IPS-15b (cell line): ENCODE measurements around the gene C1QTNF6.

Source experiments
- H3K27me3 ChIP-seq: one replicate; pipeline ENCODE4 v1.6.1; 2013; ENCODE audit warnings: low read length; ENCODE audit not compliant: control insufficient read depth, insufficient read depth
- H3K36me3 ChIP-seq: one replicate; pipeline ENCODE4 v1.6.1; 2013; ENCODE audit warnings: low read length; ENCODE audit not compliant: control insufficient read depth, insufficient read depth
- H3K4me1 ChIP-seq: one replicate; pipeline ENCODE4 v1.6.1; 2013; ENCODE audit warnings: mild to moderate bottlenecking, low read length; ENCODE audit not compliant: control insufficient read depth, insufficient read depth
- H3K4me3 ChIP-seq: one replicate; pipeline ENCODE4 v1.5.1; 2013; ENCODE audit warnings: low read depth, low read length
- H3K9ac ChIP-seq: one replicate; pipeline ENCODE4 v1.6.1; 2013; ENCODE audit warnings: low read depth, mild to moderate bottlenecking, low read length
- H3K9me3 ChIP-seq: one replicate; pipeline ENCODE4 v1.6.1; 2013; ENCODE audit warnings: mild to moderate bottlenecking, low read length; ENCODE audit not compliant: control insufficient read depth, insufficient read depth

C1QTNF6 gene

DNA sequence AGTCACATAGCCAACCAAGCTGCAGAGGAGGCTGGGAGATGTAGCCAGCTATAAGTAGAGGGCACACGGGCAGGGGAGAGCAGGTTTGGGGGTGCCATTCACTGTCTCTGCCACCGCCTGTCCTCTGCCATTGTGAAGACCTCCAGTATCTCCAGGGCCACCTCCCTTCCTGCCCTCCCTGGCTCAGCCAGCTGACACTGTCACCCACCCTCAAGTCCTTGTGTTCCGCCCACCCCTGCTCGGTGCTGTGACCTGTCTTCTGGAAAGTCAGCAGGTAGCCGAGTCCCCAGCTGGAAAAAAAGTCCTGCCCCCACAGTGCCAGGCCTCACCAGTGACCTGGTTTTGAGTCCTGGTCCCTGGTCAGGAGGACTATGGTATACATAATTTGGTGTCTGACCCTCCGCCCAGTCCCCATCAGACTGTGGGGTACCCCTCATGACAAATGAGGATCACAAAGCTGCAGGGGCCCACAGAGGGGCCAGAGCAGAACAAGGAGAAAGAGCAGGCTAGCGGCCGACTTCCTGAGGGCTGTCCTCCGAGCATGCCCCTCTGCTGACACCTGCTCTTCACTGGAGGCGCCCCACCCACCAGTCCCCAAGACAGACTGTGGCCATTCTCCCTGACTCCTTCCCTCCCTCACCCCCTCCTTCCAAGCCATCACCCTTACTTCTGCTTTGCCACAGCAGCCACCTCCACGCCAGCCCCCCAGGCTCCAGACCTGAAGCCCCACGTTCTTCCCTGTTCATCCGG lies 31.2 kb downstream of the C1QTNF6 start:
- no peaks in the 10 kb centered on the region for H3K27me3 ChIP-seq
- no peaks in the 10 kb centered on the region for H3K9me3 ChIP-seq
- no peak overlapping the region for H3K9ac ChIP-seq
- H3K4me1 ChIP-seq: no peaks in the 10 kb centered on the region
- no peaks in the 10 kb centered on the region for H3K36me3 ChIP-seq
- no peak overlapping the region for H3K4me3 ChIP-seq

- no peaks in the 10 kb centered on the region for H3K27me3 ChIP-seq
- no peak overlapping the region for H3K4me3 ChIP-seq
- H3K36me3 ChIP-seq: no peaks in the 10 kb centered on the region
- no peak overlapping the region for H3K9ac ChIP-seq
- no peaks in the 10 kb centered on the region for H3K4me1 ChIP-seq
- H3K9me3 ChIP-seq: no peaks in the 10 kb centered on the region
Measured at GRCh38 chr22:37155971-37156370, 32.1 kb downstream of the C1QTNF6 start.

DNA sequence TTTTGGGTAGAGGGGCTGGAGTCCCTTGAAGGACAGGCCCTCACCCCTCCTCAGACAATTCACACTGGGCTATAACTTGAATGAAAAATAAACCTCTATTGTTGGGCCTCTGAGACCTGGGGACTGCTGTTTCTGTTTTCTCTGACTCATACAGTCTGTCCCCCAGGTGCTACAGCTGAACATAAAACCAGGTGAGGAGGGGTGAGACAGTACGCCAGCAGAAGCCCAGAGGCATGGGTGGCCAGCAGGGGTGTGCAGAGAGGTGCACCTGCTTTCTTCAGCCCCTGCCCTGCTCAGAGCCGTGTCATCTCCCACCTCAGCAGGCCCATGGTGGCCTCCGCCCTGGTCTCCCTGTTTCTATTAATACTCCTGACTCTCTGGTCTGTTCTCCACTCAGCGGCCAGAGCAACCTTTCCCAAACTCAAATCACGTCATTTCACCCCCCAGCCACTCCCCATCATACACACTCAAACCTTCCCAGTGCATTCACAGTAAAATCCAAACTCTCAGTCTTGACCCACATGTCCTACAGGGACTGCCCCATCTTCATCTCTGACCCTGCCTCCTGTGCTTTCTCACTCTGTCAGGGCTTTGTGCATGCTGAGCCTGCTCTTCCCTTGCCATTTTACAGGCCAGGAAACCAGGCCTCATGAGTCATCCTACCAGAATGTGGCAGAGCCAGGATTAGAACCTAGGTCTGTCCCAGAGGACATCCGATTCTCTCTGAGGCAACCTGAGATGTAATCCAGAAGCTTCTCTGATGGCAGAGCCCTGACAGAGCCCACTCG lies 32.9 kb downstream of the C1QTNF6 start:
- Histone ChIP-seq H3K36me3 (no peaks in the 10 kb centered on the region), H3K4me1 (no peaks in the 10 kb centered on the region), H3K27me3 (no peaks in the 10 kb centered on the region), H3K9ac (no peak overlapping the region), H3K4me3 (no peak overlapping the region), H3K9me3 (no peaks in the 10 kb centered on the region)

DNA sequence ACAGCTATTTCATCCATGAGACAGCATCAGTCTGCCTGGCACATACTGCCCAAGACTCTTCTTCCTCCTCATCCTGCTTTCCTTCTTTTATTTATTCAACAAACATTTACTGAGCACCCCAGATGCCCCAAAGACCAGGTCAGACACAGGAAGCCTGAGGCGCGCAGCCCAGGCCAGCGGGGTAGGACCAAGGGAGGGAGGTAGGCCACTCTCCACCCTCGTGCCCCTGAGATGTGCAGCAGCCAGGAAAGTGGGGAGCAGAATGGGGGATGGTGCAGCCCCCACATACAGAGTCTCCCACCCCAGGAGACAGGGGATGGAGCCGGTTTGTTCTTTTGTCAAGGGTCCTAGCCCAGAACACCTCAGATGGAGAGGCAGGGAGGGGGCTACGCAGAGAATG lies 34.1 kb downstream of the C1QTNF6 start:
- H3K36me3 ChIP-seq: no peaks in the 10 kb centered on the region
- H3K27me3 ChIP-seq: no peaks in the 10 kb centered on the region
- H3K4me3 ChIP-seq: no peak overlapping the region
- H3K9ac ChIP-seq: no peak overlapping the region
- H3K4me1 ChIP-seq: no peaks in the 10 kb centered on the region
- H3K9me3 ChIP-seq: no peaks in the 10 kb centered on the region

DNA sequence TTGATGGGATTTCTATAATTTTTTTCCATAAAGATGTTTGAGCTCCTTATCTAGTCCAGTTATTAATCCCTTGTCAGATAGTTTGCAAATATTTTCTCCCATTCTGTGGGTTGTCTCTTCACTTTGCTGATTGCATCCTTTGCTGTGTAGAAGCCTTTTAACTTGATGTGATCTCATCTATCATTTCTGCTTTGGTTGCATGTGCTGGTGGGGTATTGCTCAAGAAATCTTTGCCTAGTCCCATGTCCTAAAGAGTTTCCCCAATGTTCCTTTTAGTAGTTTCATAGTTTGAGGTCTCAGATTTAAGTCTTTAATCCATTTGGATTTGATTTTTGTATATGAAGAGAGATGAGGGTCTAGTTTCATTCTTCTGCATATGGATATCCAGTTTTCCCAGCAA lies 36.6 kb downstream of the C1QTNF6 start:
- H3K4me3 ChIP-seq: no peak overlapping the region
- no peaks in the 10 kb centered on the region for H3K4me1 ChIP-seq
- no peaks in the 10 kb centered on the region for H3K36me3 ChIP-seq
- H3K9me3 ChIP-seq: no peaks in the 10 kb centered on the region
- no peaks in the 10 kb centered on the region for H3K27me3 ChIP-seq
- H3K9ac ChIP-seq: no peak overlapping the region

DNA sequence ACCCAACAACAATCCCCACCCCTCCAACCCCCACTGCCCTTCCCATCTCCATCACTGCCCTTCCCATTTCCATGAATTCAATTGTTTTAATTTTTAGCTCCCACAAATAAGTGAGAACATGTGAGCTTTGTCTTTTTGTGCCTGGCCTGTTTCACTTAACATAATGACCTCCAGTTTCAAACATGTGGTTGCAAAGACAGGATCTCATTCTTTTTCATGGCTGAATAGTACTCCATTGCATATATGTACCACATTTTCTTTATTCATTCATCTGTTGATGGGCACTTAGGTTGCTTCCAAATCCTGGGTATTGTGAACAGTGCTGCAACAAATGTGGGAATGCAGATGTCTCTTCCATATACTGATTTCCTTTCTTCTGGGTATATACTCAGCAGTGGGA lies 37.3 kb downstream of the C1QTNF6 start:
- Histone ChIP-seq H3K4me1 (no peaks in the 10 kb centered on the region), H3K27me3 (no peaks in the 10 kb centered on the region), H3K36me3 (no peaks in the 10 kb centered on the region), H3K9ac (no peak overlapping the region), H3K4me3 (no peak overlapping the region), H3K9me3 (no peaks in the 10 kb centered on the region)

DNA sequence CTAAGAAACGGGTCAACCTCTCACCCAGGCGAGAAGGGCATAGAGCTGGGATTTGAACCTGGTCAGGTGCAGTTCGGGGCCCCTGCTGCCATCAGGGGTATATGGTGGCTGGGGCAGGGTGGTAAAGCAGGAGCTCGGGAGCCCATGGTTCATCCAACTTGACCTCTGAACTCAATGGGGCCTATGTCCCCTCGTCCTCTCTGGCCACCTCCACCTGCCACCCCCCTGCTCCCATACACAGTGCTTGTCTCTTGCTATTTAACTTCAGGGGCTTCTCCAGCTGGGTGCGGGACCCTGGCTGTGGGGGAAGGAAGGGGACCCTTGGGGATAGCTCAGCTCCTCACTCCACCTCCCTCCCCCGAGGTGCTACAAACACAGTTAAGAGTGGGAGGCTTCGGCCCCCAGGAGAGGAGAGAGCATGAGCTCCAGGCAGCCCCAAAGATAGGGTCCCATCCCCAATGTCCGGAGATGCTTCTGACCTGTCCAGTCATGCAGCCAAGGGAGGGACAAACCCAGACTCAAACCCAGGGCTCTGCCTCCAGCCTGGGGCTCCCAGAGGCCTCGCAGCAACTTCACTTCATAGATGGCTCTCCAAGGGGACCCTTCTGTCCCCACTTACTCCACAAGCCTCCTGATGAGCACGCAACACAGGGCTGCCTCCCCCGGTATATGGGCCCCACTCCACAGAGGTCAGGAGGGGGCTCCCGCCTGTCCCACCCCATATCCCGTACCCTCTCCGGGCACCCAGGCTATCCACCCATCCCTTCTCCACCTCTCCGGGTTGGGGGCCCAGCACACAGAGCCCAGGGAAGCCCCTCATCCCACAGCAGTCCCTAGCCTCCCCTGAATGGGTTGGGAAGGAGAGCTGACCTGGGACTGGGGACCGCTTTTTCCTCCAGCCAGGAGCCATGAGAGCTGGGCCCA lies 39.0 kb downstream of the C1QTNF6 start:
- no peaks in the 10 kb centered on the region for H3K27me3 ChIP-seq
- H3K9me3 ChIP-seq: no peaks in the 10 kb centered on the region
- H3K4me3 ChIP-seq: no peak overlapping the region
- H3K36me3 ChIP-seq: no peaks in the 10 kb centered on the region
- no peaks in the 10 kb centered on the region for H3K4me1 ChIP-seq
- H3K9ac ChIP-seq: no peak overlapping the region

DNA sequence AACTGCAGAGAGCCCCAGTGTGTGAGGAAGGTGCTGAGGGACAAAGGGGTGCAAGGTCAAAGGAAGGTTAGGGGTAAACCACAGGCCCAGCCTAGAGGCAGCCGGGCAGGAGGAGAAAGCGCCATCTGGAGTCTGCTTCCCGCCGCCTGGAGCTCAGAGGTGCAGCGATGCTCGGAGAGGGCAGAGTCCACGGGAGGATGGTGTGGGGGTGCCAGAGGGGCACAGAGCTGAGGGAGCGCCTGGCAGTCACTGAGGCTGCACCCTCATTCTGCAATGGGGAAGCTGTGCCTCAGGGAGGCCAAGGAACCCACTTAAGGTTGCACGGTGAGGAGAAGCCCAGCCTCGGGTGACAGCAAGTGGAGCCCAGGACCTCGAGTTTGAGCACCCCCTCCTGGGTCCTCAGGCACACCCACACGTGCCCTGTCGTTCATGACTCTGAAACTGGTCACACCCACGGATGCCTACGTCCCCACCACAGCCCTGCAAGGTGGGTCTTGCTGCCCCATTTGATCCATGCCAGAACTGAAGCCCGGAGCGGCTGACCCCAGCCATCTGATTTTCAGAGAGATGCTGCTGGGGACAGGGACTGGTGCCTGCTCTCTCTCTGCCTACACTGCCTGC lies 39.9 kb downstream of the C1QTNF6 start:
- no peaks in the 10 kb centered on the region for H3K4me1 ChIP-seq
- no peaks in the 10 kb centered on the region for H3K36me3 ChIP-seq
- no peaks in the 10 kb centered on the region for H3K27me3 ChIP-seq
- no peak overlapping the region for H3K4me3 ChIP-seq
- no peak overlapping the region for H3K9ac ChIP-seq
- H3K9me3 ChIP-seq: no peaks in the 10 kb centered on the region

DNA sequence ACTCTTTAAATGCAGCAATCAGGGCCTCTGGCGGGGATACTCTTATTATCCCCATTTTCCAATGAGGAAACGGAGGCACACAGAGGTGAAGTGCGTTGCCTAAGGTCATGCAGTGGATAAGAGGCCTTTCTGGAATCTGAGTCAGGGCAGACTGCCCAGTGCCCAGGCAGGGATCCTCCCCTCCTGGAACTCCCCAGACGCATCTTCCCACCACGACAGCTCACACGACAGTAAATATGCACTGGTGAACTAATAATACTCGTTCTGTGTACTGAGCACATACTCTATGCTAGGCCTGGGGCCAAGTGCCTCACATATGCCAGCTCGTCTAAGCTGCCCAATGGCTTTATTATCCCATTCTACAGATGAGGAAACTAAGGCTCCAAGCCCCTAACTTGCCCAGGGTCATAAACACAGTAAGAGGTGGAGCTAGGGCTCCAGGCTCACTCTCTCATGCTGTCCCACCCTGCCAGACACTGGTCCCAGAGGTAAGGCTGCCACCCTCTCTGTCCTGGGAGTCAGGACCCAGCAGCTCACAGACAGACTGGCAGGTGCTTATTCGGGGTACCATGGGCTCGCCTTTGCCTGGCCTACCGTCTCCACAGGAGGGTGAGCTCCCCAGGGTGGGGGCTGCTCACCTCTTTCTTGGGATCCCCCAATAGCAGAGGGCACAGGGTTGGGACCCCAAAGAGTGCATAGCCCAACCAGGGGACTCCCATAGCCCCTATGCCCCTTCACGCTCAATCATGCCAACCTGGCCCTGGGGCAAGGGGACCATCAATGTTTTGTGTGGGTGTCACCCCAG lies 40.7 kb downstream of the C1QTNF6 start:
- no peaks in the 10 kb centered on the region for H3K27me3 ChIP-seq
- no peak overlapping the region for H3K4me3 ChIP-seq
- H3K9me3 ChIP-seq: no peaks in the 10 kb centered on the region
- no peak overlapping the region for H3K9ac ChIP-seq
- H3K4me1 ChIP-seq: no peaks in the 10 kb centered on the region
- H3K36me3 ChIP-seq: no peaks in the 10 kb centered on the region

- Histone ChIP-seq H3K4me3 (no peak overlapping the region), H3K27me3 (no peaks in the 10 kb centered on the region), H3K4me1 (no peaks in the 10 kb centered on the region)
Measured at GRCh38 chr22:37146507-37147180, 41.4 kb downstream of the C1QTNF6 start.

More at GRCh38 chr22:37146507-37147180, 41.4 kb downstream of the C1QTNF6 start:
- Histone ChIP-seq H3K36me3 (no peaks in the 10 kb centered on the region), H3K9ac (no peak overlapping the region), H3K9me3 (no peaks in the 10 kb centered on the region)
